CD4-positive, alpha-beta T cell treated with Interleukin-10 for 1 hour (primary cell): Measurements from ENCODE around the gene SPATS1.
"Not testable (repeated sequence)": the region's sequence is repeated elsewhere in the genome, so short reads cannot be mapped to it uniquely, and the experiment has no call there.

ENCODE experiments used
- DNase-seq: peaks from one replicate; pipeline ENCODE4 v3.0.0-alpha.2; 2020

SPATS1 gene

GRCh38 chr6:44346818-44347217, 4.4 kb downstream of the SPATS1 start:
- not testable (repeated sequence) for DNase-seq

DNA sequence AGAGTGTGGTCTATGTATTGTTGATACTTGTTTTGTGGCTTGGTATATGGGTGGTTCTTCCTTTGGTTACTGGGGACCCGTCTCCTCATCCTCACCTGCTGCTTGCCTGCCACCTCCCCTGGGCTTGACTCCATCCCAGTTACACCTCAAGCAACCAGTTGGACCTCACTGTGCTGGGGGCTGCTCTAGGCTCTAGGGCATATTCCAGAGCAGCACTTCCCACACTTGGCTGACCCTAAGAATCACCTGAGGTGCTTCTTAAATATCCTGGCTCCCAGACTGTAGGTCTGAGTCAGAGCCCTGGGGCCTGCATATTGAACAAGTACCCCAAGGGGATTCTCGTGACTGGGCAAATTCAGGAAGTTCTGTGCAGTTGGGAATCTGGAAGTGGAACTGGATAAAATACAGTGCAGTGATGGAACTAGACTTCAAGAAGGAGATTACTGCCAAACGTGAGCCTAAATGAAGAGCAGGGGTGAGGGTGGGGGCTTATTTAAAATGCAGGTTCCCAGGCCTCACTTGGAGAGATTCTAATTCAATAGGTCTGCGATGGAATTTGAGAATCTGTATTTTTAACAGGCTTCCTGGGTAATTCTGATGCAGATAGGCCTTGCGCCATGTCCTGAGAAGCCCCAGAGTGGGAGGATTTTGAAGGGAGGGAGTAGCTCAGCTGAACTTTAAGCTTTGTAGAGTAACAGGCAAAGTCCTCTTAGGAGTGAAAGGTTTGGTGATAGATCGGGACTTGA, 7.6 kb downstream of the SPATS1 start:
- DNase-seq: no peak

DNA sequence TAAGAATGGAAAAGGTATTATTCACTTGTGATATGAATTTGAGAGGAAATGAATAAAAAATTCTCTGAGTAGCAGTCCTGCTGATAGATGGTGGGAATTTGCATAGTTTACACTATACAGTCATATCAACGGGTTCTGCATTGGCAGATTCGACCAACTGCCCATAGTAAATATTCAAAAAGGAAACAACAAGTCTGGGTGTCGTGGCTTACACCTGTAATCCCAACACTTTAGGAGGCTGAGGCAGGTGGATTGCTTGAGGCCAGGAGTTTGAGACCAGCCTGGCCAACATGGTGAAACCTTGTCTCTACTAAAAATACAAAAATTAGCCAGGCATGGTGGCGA, 8.2 kb downstream of the SPATS1 start:
- DNase-seq: not testable (repeated sequence)

- DNase-seq: no peak
Observed at GRCh38 chr6:44352259-44352658, 9.8 kb downstream of the SPATS1 start.

- DNase-seq: no peak
Observed at GRCh38 chr6:44353336-44353735, 10.9 kb downstream of the SPATS1 start.

DNA sequence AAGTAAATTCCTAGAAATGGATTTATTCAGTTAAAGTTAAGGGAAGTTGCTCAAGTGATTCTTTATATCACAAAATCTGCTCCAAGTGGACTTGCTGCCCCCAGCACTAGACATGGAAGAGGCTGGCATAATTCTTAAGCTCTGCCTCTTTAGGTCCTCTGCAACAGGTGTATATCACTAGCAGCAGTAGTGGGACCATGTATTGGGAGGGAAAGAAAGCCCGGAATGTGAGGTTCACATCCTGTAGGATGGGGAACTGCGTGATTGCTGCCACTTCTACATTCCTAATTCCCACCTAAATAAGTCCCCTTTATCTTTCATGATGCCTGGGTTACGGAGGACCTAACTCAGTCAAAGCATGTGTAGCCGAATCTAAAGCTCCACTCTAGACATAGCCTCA, 13.2 kb downstream of the SPATS1 start:
- DNase-seq: no peak

DNA sequence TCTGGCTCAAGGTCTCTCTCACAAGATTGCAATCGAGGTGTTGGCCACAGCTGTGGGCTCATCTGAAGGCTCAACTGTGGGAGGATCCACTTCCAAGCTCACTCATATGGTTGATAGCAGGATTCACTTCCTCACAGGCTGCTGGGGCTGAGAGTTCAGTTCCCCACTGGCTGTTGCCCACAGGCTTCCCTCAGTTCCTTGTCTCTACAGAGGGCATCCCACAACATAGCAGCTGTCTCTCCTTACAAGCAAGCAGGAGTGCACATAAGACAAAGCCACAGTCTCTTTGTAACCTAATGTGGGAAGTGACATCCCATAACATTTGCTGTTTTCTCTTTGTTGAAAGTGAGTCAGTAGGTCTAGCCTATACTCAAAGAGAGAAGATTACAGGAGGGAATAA, 14.0 kb downstream of the SPATS1 start:
- DNase-seq: no peak

GRCh38 chr6:44359973-44360372, 17.5 kb downstream of the SPATS1 start:
- DNase-seq: no peak

DNA sequence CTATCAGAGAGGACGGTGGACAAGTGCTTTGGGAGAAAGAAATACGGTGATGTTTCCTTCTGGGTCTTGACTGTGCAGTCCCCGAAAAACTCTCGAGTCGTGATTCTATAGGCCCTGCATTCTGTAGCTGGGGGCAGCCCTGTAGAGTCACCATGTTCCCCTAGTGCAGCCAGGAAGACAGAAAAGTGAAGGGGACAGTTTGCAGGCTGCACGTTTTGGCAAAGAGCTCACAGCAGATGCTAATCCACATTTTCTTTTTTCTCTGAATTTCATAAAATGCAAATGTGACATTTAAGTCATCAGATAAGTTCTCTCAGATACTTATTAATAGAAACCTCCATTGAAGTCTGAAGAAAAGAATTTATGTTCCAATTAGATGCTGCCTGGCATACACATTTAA, 19.5 kb downstream of the SPATS1 start:
- no peak for DNase-seq

- no peak for DNase-seq
Observed at GRCh38 chr6:44363377-44363926, 21.0 kb downstream of the SPATS1 start.

DNA sequence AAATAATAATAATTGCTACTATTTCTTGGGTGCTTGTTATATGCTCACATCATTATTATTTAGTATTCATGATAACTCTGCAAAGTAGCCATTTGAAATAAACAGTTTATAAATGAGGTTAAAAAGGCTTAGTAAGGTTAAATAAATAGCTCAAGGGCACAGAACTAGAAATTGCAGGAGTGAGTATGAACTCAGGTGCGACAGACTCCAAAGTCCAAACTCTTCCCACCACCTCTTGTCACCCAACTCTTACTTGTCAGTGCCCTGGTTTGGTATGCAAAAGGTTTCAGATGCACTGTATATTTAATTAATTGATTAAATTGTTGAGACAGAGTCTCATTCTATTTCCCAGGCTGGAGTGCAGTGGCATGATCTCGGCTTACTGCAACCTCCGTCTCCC, 24.3 kb downstream of the SPATS1 start:
- DNase-seq: no peak

DNA sequence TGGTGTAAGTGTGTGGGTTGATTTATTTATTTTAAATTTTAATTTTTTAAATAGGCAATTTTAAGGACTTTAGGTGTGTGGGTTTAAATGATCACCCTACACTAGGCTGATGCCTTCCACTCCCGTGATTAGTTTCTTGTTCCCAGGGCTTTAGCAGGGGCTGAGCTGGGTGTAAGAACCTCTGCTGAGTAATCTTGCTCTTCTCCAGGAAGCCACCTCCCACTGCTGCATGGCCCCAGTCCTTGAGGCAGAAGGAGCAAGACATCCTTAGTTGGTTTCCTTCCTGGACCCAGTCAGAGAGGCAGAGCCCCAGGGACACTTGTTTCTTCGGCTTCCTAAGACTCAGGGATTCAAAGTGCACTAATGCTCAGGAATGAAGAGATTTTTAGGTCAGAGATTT, 25.2 kb downstream of the SPATS1 start:
- DNase-seq: no peak

- DNase-seq: no peak
Observed at GRCh38 chr6:44373051-44373450, 30.6 kb downstream of the SPATS1 start.

DNA sequence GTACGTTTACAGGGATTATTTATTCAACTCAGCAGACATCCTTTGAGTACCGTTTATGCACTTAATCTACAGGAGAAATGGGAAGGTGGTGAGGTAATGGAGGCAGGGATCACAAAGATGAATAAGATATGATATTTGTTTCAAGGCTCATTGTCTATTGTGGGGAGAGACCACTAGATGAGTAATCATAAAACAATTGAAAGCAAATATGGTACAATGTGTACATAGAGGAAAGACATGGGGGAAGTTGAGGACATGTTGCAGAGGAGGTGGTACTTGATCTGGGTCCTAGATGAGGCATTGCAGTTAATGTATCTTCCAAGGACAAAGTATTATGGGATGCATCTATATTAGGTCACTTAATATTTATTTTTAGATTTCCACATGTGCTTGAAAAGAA, 31.3 kb downstream of the SPATS1 start:
- DNase-seq: no peak

DNA sequence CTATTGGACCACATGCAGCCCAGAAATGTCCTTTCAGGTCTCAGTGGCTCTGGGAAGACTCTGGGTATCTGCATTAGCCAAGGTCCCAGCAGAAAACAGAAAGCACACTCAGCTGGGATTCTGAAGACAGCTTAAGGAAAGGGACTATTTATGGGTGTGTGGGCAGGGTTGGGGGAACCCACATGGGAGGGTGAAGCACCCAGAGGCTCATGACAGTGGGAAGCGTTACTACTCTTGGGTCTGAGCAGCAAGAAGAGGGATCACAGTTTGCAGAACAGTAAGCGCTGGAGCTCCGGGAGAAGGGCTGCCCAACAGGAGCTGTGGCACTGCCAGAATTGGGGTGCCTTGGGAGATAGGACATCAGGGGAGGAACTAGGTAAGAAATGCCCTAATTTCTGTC, 32.6 kb downstream of the SPATS1 start:
- DNase-seq: no peak

DNA sequence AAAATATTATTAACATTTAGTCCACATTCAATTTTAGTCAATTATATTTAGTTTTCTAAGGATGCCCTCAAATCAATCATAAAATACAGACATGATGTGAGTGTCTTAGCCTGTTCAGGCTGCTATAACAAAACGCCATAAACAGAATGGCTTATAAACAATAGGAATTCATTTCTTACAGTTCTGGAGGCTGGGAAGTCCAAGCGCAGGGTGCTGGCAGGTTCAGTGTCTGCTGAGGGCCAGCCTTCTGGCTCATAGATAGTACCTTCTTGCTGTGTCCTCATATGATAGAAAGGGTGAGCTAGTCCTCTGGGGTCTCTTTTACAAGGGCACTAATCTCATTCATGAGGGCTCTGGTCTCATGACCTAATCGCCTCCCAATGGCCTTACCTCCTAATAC, 35.0 kb downstream of the SPATS1 start:
- DNase-seq: no peak

- no peak for DNase-seq
Observed at GRCh38 chr6:44377971-44378370, 35.5 kb downstream of the SPATS1 start.

DNA sequence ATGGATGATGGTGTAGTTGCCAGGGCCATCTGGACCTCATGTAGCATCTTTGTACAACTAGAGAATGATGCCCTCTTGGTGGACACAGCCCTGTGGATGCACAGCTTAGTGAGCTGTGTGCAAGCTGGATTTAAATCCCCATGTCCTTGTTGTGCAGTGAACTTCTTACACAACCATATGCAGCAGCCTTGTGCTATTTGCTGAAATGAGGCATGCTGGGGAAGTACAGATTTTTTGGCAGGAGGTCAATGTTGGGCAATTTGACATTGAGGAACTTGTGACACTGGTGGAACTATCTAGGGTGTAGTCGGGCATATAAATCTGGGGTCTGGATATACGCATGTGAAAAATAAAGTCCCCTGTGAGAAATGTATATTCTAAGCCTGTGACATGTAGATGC, 39.3 kb downstream of the SPATS1 start:
- peak; percentile 5 for DNase-seq

DNA sequence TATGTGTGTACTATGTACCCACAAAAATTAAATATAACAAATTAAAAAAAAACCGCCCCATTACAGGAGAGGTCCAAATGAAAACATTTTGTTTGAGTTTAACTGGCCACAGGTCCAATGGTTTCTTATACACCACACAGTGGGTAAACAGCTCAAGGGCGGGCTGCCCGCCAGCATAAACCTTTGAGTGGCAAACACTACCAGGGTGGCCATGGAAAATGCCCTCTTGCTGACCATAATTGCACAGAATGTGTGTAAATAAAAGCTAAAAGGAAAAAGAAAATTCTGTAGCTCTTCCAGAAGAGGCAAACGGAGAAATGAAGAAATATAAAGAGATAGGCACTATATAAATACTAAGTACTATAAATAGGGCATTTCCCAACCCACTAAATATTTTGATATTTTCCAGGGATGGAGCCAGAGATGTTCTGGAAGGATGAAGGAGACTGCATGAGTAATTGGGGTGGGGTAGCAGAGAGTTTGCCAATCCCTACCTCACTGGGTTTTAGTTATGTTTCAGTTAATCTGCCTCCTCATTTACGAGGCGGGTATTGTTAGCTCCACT, 44.0 kb downstream of the SPATS1 start:
- no peak for DNase-seq

DNA sequence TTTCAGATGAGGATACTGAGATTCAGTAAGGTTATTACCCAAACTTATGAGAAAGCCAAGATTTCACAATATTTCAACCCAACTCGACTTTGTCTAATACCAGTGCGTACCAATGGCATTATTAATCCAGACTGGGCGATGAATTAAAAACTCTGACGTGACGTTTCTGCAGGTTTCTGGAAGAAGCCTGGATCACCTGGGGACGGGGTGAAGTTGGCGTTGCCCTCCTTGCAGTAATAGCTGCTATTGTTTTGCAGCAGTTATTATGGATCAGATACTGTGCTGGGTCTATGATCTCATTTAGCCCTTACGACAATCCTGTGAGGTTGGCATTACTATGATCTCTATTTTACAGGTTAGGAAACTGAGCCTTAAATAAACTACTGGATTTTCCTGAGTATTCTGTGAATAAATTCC, 44.5 kb downstream of the SPATS1 start:
- no peak for DNase-seq

DNA sequence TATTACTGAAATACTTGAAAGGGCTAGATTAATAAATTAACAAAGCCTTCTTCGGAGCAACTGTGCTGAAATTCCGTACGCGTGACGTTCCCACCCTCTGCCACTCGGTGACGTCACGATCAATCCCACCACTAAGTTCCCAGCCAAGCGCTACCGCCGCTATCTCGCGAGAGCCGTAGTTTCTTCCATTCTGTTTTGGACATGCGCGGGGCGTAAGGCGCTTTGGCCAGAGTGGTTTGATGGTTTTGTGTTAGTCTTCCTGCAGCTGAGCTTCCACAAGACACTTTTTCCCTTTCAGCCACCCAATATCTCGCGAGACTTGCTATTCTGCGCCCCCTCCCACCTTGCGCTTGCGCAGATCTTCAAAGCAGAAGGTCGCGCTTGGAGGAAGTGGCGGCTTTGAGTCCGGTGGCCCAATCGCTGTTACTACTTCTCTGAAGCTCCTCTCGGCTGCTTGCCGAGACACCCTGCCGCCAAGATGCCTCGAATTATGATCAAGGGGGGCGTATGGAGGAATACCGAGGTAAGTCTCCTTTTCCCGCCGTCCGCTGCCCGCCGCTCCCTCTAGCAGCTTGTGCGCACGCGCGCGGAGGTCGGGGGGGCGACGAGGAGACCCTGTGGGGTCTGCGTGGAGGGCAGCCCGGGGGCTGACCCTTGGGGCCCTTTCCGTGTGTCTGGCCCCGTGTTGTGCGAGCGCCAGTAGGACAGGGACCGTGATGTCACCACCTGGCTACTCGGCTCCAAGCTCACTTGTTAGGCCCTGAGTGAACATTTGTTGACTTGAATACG, 45.1 kb downstream of the SPATS1 start, which contains the start of gene CDC5L:
Gene CDC5L (plus strand): TSS at position 361 of the 789 bp plus-strand sequence. CDS start 118 bp downstream, at position 479.
- peak; percentile 97 for DNase-seq

DNA sequence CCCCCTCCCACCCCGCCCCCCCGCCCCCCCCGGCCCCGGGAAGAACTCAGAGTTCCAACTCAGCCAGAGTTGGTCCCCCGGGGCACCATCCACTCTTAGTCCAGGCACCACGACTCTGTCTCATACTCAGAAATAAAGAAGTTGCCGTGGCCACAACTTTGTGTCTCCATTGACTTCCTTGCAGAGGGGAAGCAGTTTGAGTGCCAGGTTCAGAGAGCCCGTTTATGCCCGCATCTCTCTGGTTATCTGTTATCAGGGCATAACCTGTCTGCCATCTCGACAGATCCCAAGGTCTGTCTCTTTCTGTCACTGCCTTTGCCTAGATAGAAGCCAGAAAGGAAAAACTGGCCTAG, 45.7 kb downstream of the SPATS1 start:
- DNase-seq: no peak

DNA sequence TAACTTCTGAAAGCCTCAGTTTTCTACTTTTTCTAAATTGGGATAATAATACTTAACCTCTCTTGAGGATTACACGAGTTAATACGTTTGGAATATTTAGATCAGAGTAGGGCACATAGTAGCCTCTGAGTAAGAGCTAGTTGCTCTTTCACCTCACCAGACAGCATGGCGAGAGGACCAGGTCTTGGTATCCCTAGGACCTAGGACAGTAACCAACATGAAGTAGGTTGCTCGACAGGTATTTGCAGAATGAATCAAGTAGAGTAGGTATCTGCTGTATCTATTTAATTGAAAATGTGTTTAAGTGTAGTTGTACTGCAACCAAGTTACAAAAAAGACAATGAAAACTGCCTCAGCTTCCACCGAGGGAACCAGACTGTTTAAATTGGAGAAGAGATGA, 46.4 kb downstream of the SPATS1 start:
- no peak for DNase-seq

GRCh38 chr6:44390158-44390683, 47.8 kb downstream of the SPATS1 start:
- DNase-seq: no peak
